Activated naive CD4-positive, alpha-beta T cell treated with anti-CD3 and anti-CD28 coated beads, Interleukin-2, amount 10 ng/mL, durations not matched to agents 7 days and 5 days (primary cell): Measurements from ENCODE around the gene DNM1.
A peak's percentile ranks its signal among the peaks of the same experiment; 100 is the strongest.

ENCODE experiments used
- CTCF ChIA-PET: fragments of 350-600 bp; sonication (Branson Sonifier 250); formaldehyde crosslinking; loops from one replicate; lab custom pipeline; 2021; ENCODE audit warnings: antibody characterized with exemption; lab: Charles Lee
- DNase-seq: peaks from one replicate; pipeline ENCODE4 v3.0.0-alpha.2; 2020
- H3K27ac Mint-ChIP-seq: one replicate; pipeline ENCODE4 v1.8.0; 2021; ENCODE audit warnings: mild to moderate bottlenecking, moderate library complexity, mixed read lengths
- H3K27me3 Mint-ChIP-seq: one replicate; pipeline ENCODE4 v1.8.0; 2021; ENCODE audit warnings: mild to moderate bottlenecking, mixed read lengths
- H3K36me3 Mint-ChIP-seq: one replicate; pipeline ENCODE4 v1.8.0; 2021; ENCODE audit warnings: mixed read lengths
- H3K4me1 Mint-ChIP-seq: one replicate; pipeline ENCODE4 v1.8.0; 2021; ENCODE audit warnings: mixed read lengths
- H3K4me3 Mint-ChIP-seq: one replicate; pipeline ENCODE4 v1.8.0; 2021; ENCODE audit warnings: mild to moderate bottlenecking, moderate library complexity, mixed read lengths
- H3K9me3 Mint-ChIP-seq: one replicate; pipeline ENCODE4 v1.8.0; 2021; ENCODE audit warnings: mixed read lengths

Gene DNM1

DNA sequence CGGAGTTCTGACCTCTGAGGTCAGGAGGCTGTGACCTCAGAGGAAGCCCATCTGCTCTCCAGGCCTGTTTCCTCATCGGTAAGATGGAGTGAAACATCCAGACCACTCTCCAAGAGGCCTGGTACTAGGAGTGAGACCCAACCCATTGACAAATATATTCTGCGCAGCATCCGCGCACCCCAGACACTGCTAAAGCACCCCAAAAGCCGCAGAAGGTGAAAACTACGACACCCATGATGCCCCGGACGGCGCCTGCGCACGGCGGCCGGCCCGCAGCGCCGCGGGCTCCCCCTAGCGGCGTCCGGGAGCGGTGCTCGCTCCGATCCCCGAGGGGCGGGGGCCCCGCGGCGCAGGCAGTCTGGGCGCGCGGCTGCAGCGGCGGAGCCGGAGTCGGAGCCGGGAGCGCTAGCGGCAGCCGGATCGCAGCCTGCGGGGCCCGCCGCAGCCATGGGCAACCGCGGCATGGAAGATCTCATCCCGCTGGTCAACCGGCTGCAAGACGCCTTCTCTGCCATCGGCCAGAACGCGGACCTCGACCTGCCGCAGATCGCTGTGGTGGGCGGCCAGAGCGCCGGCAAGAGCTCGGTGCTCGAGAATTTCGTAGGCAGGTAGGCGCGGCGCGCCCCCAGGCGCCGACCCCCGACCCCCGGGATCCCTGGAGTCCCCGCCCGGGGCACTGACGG is at the start of gene DNM1:
DNM1 (plus strand) TSS at position 356 of the 683 bp plus-strand sequence; CDS start at position 448, 92 bp downstream.
- DNase-seq: peak; percentile 74
- Mint-ChIP-seq H3K27ac (no peak within 1 kb of the TSS), H3K4me1 (peaks cover 10% of the 10 kb centered on the region), H3K4me3 (peak within 1 kb of the TSS; percentile 66), H3K9me3 (no peaks in the 10 kb centered on the region), H3K27me3 (peaks cover 61% of the 10 kb centered on the region), H3K36me3 (no peaks in the 10 kb centered on the region)
- CTCF ChIA-PET: interaction anchor here (1.4 to 3.0 kb wide), 3 partner anchors 9 to 15 kb away, joined by 5 to 9 read pairs (median 5); partner anchors contain the start of gene CIZ1

DNA sequence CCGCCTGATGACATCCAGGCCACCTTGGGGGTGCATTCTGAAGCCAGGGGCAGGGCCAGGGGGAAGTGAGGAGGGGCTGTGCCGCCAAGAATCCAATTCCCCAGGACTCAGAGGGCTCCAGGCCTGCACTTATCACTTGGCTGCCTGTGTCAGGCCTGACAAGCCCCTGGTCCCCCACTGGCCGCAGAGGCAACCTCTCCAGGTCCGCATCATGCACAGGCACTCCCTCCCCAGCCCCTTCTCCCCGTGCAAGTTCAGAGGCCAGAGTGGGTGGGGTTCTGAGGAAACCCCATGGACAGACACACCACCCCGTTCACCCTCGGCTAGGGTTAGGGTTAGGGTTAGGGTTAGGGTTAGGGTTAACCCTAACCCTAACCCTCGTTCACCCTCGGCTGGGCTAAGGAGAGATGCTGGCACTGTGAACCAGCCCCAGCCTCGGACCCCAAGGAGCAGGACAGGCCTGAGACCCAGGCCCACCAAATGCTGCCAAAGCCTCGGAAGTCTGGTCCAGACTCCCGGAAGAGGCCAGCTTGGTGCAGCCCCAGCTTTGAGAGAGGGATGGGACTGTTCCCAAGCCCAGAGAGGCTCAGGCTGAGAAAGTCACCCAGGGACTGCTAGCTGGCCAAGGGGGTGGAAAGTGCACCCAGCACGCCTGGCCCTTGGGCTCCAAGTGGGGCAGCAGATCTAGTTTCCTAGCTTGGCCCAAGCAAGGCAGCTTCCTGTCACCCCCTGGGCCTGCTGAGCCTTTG is 49.1 kb upstream of the DNM1 start:
- peaks cover 29% of the 10 kb centered on the region for H3K27me3 Mint-ChIP-seq
- H3K4me3 Mint-ChIP-seq: no peak overlapping the region
- no peaks in the 10 kb centered on the region for H3K9me3 Mint-ChIP-seq
- no peak overlapping the region for H3K27ac Mint-ChIP-seq
- H3K36me3 Mint-ChIP-seq: no peaks in the 10 kb centered on the region
- DNase-seq: no peak
- CTCF ChIA-PET: no interaction called here
- peaks cover 2% of the 10 kb centered on the region for H3K4me1 Mint-ChIP-seq

DNA sequence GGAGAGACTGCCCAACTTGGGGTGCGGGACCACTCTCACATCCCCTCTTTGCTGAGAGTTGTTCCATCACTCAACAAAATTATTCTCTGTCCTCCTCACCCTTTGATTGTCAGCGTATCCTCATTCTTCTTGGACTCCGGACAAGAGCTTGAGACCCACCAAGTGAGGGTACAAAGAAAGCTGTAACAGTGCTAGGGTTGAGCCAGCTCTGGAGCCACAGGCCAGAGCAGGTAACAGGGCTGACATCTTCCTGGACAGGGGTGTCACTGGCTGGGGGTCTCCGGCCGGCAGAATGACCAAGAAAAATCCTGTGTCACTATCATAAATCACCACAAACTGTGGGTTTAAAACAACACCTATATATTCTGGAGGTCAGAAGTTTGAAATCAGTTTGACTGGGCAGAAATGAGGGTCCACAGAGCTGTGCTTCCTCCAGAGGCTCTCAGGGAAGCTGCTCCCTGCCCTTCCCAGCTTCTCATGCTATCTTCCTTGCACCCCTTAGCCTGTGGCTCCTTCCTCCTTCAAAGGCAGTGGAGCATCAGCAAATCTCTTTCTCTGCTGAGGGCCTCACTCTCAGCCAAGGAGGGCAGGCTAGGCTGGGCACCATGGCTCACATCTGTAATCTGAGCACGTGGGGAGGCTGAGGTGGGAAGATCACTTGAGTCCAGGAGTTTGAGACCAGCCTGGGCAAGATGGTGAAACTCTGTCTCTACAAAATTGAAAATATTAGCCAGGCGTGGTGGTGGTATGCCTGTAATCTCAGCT is 47.3 kb upstream of the DNM1 start:
- no peak overlapping the region for H3K4me3 Mint-ChIP-seq
- CTCF ChIA-PET: interaction anchor here (1.4 kb wide), 1 partner anchor 30 kb away, joined by 6 read pairs; no protein-coding TSS in a partner anchor
- H3K27me3 Mint-ChIP-seq: peaks cover 17% of the 10 kb centered on the region
- H3K9me3 Mint-ChIP-seq: no peaks in the 10 kb centered on the region
- DNase-seq: no peak
- no peaks in the 10 kb centered on the region for H3K36me3 Mint-ChIP-seq
- peaks cover 9% of the 10 kb centered on the region for H3K4me1 Mint-ChIP-seq
- H3K27ac Mint-ChIP-seq: no peak overlapping the region

DNA sequence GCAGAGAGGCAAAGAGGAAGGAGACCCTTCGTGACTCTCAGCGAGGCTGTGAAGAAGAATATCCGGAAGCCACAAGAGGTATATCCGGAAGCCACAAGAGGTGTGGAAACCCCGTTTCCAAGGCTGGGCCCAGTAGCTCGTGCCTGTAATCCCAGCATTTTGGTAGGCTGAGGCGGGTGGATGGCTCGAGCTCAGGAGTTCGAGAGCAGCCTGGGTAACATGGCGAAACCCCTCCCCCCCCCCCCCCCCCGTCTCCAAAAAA is 43.7 kb upstream of the DNM1 start:
- Mint-ChIP-seq H3K9me3 (no peaks in the 10 kb centered on the region), H3K4me3 (peak overlapping the region; percentile 78), H3K36me3 (peaks cover 17% of the 10 kb centered on the region), H3K27ac (peak overlapping the region; percentile 93), H3K4me1 (peaks cover 24% of the 10 kb centered on the region), H3K27me3 (peaks cover 4% of the 10 kb centered on the region)
- CTCF ChIA-PET: interaction anchor here (0.9 to 1.9 kb wide), 5 partner anchors 9 to 249 kb away, joined by 3 to 4 read pairs (median 4); partner anchors contain the start of gene CIZ1
- peak; percentile 75 for DNase-seq

DNA sequence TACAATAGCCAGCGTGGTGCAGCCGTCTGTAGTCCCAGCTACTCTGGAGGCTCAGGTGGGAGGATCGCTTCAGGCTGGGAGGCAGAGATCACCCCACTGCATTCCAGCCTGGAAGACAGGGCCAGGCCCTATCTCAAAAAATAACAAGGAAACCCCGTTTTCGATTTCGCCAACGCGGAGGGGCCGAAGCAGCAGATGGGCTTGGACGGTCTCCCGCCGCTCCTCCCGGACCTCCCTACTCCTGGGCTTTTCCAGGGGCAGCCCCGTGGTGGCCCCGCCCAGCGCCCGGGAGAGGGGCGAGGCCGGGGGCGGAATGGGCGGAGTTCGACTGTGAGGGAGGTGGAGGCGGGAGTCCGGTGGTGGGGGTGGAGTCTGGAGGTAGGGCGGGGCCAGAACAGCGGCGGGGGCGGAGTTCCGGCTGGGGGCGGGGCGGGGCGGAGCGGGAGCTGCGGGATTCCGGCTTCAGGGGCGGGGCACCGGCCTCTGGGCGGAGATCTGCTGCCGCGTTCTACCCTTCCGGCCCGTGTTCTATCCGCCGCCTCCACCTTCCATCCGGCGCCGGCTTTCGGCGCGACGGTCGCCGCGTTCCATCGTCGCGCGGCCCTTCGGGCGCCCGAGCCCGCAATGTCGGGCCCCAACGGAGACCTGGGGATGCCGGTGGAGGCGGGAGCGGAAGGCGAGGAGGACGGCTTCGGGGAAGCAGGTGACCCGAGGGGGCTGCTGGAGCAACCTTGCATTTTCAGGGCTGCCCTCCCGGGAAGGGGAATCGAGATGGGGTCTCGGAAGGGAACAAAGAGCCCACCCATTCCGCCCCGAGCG is 43.2 kb upstream of the DNM1 start, which contains the start of gene BBLN:
BBLN (plus strand) TSS at position 482 of the 819 bp plus-strand sequence; CDS start at position 625, 143 bp downstream.
- peaks cover 24% of the 10 kb centered on the region for H3K4me1 Mint-ChIP-seq
- peaks cover 19% of the 10 kb centered on the region for H3K36me3 Mint-ChIP-seq
- peak within 1 kb of the TSS; percentile 78 for H3K4me3 Mint-ChIP-seq
- peak within 1 kb of the TSS; percentile 93 for H3K27ac Mint-ChIP-seq
- DNase-seq: peak; percentile 95
- CTCF ChIA-PET: interaction anchor here (0.6 to 1.9 kb wide), 7 partner anchors 10 to 250 kb away, joined by 3 to 5 read pairs (median 4); partner anchors contain the start of gene CIZ1
- H3K9me3 Mint-ChIP-seq: no peaks in the 10 kb centered on the region
- peaks cover 4% of the 10 kb centered on the region for H3K27me3 Mint-ChIP-seq

DNA sequence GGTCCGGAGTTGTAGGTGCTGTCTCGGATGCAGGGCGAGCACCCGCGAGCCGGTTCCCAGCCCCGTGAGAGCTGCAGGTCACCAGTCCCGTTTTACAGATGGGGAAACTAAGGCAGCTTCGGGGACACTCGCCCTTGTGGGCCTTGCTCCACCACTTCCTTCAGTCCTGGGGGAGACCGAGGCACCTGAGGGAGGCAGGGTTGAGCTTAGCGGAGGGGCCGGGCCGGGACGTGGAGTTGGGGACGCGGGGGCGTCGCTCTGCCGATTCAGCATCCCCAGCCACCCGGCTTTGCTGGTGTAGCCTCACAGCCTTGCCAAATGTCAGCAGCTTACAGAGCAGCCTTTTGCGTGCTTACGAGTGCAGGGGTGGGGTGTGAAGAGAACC is 42.6 kb upstream of the DNM1 start:
- peak; percentile 48 for DNase-seq
- CTCF ChIA-PET: interaction anchor here (0.6 to 1.7 kb wide), 3 partner anchors 30 to 181 kb away, joined by 3 to 5 read pairs (median 3); partner anchors contain the start of gene CIZ1
- H3K27ac Mint-ChIP-seq: peak overlapping the region; percentile 93
- peaks cover 19% of the 10 kb centered on the region for H3K36me3 Mint-ChIP-seq
- peaks cover 1% of the 10 kb centered on the region for H3K27me3 Mint-ChIP-seq
- peak overlapping the region; percentile 78 for H3K4me3 Mint-ChIP-seq
- peaks cover 24% of the 10 kb centered on the region for H3K4me1 Mint-ChIP-seq
- H3K9me3 Mint-ChIP-seq: no peaks in the 10 kb centered on the region

DNA sequence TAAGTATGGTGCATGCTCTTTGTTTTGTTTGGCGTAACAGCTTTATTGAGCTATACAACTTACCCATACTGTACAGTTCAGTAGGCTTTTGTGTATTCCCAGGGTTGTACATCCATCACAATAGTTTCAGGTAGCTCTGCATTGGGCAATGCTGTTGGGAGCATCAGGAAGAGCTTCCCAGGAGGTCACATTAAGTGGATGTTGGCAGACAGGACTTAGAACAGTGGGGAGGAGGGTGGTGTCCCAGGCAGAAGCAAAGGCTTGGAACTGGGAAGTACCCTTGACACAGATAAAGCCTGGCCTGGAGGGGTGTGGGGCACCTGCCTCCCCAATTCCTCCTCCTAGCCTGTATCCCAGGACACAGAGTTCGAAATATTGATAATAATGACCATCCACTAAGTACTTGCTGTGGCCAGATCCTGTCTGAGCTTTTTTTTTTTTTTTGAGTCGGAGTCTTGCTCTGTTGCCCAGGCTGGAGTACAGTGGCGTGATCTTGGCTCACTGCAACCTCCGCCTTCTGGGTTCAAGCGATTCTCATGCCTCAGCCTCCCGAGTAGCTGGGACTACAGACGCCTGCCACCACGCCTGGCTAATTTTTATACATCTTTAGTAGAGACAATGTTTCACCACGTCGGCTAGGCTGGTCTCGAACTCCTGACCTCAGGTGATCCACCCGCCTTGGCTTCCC is 41.8 kb upstream of the DNM1 start:
- DNase-seq: no peak
- Mint-ChIP-seq H3K4me1 (peaks cover 24% of the 10 kb centered on the region), H3K9me3 (no peaks in the 10 kb centered on the region), H3K27me3 (no peaks in the 10 kb centered on the region), H3K36me3 (peaks cover 22% of the 10 kb centered on the region), H3K27ac (peak overlapping the region; percentile 93), H3K4me3 (peak overlapping the region; percentile 78)
- CTCF ChIA-PET: interaction anchor here (0.5 to 1.7 kb wide), 3 partner anchors 29 to 223 kb away, joined by 3 to 5 read pairs (median 3); partner anchors contain the start of gene CIZ1

DNA sequence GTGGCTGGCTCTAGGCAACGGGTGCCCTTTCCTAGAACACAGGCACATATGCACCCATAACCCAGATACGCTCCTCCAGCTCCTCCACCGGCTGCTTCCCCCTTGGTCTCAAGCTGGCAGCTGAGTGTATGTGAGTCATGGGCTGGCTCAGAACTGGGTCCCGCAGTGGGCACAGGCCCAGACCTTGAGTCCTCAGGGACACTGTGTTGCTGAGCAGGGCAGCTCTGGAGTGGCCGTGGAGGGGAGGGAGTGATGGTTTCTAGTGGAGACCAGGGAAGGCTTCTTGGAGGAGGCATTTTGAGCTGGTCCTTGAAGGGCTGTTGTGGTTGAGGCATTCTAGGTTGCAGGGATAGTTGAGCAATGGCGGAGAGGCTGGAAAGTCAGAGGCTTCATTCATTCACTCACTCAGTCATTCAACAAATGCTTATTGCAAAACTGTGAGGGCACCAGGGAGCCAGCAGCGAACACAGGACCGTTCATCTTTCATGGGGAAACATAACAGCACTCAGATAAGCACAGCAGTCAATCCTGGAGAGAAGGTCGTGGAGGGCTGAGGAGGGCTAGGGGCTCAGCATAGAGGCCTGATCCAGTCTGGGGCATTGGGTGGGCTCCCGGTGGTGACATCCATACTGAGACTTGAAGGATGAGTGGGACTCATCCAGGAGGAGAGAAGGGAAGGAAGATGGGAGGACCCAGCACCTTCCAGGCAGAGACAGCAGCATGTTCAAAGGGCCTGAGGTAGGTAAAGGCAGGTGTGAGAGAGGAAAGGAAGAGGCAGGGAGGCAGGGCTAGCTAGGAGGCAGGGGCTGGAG is 40.8 kb upstream of the DNM1 start:
- Mint-ChIP-seq H3K27ac (no peak overlapping the region), H3K4me3 (peak overlapping the region; percentile 78), H3K4me1 (peaks cover 24% of the 10 kb centered on the region), H3K27me3 (no peaks in the 10 kb centered on the region), H3K36me3 (peaks cover 25% of the 10 kb centered on the region), H3K9me3 (no peaks in the 10 kb centered on the region)
- no peak for DNase-seq
- CTCF ChIA-PET: interaction anchor here (0.6 to 1.6 kb wide), 2 partner anchors 36 to 179 kb away, joined by 3 read pairs; no protein-coding TSS in a partner anchor

DNA sequence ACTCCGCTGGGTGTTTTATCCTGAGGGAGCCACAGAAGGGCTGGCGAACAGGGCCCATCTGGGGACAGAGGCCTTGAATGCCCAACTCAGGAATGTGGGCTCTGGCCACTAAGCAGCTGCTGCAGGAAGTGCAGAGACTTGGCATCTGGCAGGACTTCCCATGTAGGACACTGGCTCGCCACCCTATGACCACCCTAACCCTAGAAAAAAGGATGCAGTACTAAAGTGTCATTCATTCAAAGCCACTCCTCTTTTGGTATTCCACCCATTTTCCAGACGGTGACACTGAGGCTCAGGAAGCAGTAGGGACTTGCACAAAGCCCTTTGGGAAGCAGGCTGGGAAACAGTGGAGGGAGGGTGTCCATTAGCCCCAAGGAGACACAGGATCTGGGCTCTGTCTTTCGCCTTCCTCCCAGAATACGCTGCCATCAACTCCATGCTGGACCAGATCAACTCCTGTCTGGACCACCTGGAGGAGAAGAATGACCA is 40.1 kb upstream of the DNM1 start:
- Mint-ChIP-seq H3K9me3 (no peaks in the 10 kb centered on the region), H3K36me3 (peaks cover 28% of the 10 kb centered on the region), H3K4me1 (peaks cover 24% of the 10 kb centered on the region), H3K27ac (no peak overlapping the region), H3K27me3 (no peaks in the 10 kb centered on the region), H3K4me3 (no peak overlapping the region)
- CTCF ChIA-PET: no interaction called here
- no peak for DNase-seq

DNA sequence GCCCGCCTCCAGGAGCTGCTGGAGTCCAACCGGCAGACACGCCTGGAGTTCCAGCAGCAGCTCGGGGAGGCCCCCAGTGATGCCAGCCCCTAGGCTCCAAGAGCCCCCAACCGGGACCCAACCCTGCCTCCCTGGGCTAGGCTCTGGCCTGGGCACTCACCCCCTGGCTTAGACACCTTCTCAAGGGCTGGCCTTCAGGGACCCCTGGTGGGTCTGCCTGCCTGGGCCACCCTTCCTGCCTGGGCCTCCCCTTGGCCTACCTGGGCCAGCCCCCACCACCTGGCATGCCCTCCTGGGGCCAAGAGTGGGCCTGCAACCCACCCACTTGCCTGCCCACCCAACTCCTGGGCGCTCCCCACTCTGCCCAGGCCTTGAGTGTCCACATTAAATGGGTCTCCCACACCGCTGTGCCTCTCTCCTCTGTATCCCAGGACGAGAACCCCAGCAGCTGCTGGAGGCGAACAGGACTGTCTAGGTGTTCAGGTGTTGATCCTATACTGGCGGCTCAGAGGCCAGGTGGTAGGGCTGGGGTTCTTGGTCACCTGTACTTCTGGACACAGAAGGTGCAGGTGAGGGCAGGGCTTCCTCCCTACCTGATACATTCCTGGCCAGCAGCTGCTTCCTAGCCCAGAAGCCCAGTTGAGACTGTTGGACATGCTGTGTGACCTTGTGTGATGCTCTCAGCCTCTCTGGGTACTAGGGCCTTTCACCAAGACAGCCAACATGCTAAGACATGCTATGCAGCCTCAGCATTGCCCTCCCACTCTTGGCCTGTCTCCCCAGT is 39.5 kb upstream of the DNM1 start:
- CTCF ChIA-PET: no interaction called here
- Mint-ChIP-seq H3K4me1 (peaks cover 24% of the 10 kb centered on the region), H3K27ac (no peak overlapping the region), H3K4me3 (no peak overlapping the region), H3K27me3 (no peaks in the 10 kb centered on the region), H3K9me3 (no peaks in the 10 kb centered on the region), H3K36me3 (peaks cover 32% of the 10 kb centered on the region)
- no peak for DNase-seq

DNA sequence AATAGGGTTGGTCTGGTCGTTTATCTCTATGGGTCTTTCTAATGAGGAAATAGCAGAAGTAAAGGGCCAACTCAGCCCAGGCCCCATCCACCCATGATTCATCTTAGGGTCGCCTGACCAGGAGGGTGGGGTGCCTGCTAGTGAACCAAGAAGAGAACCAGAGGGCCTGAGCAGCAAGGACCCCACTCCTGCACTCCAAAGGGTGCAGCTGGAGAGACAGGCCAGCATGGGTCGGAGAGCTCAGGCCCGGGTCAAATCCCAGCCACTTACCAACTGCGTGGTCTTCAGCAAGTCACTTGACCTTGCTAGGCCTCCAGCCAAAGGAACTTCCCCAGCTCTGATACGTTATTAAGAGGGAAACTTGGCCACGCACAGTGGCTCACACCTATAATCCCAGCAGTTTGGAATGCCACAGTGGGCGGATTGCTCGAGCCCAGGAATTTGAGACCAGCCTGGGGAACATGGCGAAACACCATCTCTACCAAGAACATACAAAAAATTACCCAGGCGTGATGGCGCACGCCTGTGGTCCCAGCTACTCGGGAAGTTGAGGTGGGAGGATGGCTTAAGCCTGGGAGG is 38.8 kb upstream of the DNM1 start:
- H3K4me3 Mint-ChIP-seq: no peak overlapping the region
- CTCF ChIA-PET: interaction anchor here (0.7 kb wide), 1 partner anchor 40 kb away, joined by 3 read pairs; no protein-coding TSS in a partner anchor
- H3K9me3 Mint-ChIP-seq: no peaks in the 10 kb centered on the region
- no peak overlapping the region for H3K27ac Mint-ChIP-seq
- H3K36me3 Mint-ChIP-seq: peaks cover 37% of the 10 kb centered on the region
- no peak for DNase-seq
- H3K27me3 Mint-ChIP-seq: no peaks in the 10 kb centered on the region
- H3K4me1 Mint-ChIP-seq: peaks cover 18% of the 10 kb centered on the region
